Measurements from ENCODE around the gene LRRC61.
A peak's percentile ranks its signal among the peaks of the same experiment; 100 is the strongest.

Gene LRRC61

DNA sequence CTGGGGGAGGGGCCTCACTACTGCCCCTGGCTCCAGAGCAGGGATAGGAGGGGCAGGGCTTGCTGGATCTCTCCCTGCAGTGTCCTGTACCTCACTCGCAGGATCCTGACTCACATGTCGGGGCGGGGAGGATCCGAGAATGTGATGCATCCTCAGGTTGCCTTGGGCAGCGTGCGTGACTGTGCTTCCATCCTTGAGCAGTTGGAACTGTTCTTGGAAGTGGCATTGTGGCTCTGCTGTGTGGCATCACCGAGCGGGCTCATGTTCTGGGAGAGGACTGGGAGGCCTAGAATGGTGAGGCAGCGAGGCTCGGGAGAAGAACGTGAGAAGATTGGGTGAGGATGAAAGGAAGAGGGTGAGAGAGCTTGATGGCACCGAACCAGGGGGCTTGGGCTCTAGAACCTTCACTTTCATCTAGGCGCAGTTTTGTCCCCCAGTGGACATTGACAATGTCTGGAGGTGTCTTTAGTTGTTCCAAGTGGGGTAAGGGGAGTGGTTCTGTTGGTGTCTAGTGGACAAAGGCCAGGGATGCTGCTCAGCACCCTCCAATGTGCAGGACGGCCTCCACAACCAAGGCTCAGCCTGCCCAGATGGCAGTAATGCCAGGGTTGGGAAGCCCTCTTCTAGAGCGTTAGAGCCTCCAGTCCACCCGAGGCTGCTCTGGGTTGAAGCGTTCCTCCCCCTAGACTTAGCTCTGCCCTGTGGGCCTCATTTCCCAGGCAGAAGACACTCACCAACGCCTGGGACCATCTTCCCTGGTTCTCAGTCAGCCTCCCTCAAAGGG is 9.9 kb downstream of the LRRC61 start:
- no peak for DNase-seq

GRCh38 chr7:150333659-150334058 is 10.5 kb downstream of the LRRC61 start:
- no peak for DNase-seq

DNA sequence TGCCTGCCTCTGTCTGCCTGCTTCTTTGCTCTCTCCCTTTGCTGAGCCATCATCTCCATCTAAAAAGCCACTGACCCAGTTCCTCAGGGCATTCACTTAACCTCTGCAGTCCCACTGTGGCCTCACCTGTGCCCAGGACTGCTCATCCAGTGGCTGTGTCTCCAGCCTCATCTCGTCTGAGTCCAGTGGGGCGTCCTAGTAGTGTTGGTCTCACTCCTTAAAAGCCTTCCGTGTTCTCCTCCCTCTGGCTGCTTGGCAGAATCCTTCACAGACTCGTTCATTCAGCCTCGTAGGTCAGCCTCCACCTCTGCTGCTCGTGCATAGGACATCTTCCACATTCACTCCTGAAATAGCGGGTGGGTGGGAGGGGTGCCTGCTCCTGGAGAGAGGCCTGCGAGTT is 11.0 kb downstream of the LRRC61 start:
- DNase-seq, result no peak

DNA sequence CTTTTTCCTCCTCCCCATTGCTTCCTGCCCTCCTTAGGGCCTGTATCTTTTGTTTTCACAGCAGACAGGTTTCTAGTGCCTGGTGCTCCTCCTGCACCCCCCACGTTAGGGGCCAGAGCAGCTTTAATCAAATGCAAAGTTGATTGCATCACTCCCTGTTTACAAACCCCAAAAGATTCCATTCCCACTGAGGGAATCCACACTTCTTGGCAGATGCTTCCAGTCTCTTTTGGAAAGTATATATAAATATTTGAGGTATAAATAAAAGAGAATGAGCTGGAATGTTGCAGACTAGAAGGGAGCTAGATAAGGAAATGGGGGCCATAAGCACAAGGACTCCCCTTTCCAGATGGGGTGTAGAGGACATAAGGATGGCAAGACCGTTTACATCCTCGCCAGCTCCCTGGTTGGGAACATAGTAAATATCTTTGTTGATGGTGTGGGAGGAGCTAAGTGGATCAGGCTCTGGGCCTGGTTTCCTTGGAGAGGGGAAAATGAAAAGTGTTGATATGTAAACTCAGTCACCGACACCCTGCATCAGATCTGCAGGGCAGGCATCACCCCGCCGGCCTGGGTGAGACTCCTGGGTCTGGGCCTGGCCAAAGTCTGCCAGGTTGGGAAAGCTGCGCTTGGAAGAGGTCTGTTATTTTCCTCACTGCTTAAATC is 12.1 kb downstream of the LRRC61 start:
- DNase-seq, result no peak

- no peak for DNase-seq
Measured at GRCh38 chr7:150335774-150336112, 12.6 kb downstream of the LRRC61 start.

GRCh38 chr7:150336746-150337145 is 13.6 kb downstream of the LRRC61 start:
- DNase-seq, result no peak

GRCh38 chr7:150337179-150337578 is 14.0 kb downstream of the LRRC61 start:
- DNase-seq, result no peak

DNA sequence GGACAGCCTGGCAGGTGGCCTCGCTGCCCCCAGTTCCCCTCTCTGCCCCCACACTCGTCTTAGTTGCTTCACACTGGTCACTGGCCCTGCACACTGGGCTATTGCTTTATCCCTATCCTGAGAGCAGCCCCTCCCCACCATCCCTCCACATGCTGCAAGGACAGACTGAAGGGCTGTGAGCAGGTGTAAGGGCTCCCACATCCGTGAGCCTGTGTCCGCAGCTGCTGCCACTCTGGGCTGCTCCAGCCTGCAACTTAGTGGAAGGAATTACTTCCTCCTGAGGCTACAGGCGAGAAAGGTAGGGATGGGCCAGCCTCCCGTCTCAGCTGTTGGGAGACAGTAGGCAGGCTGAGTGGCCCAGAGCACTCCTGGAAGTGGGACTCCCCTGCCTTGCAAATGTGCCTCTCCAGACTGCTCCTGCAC is 14.5 kb downstream of the LRRC61 start:
- no peak for DNase-seq

- DNase-seq, result no peak
Measured at GRCh38 chr7:150338166-150338829, 15.1 kb downstream of the LRRC61 start.

DNA sequence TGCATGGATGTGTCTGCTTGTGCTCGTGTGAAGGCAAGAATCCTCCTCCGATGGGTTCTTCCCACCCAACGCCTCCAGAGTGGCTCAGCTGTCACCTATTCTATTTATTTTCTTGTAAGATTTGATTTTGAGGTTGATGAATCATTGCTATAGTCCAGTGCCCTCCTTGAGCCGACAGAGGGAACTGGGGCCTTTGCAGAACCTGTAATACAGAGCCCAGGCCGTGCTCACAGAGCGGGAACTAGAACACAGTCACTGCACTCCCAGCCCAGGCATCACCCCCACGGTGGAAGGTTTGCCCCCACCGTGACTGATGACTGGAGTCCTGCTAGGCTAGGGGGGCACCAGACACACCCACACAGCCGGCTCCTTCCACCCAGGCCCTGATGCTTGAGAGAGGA is 16.3 kb downstream of the LRRC61 start:
- DNase-seq, result no peak

- DNase-seq, result no peak
Measured at GRCh38 chr7:150340024-150340749, 17.0 kb downstream of the LRRC61 start.

DNA sequence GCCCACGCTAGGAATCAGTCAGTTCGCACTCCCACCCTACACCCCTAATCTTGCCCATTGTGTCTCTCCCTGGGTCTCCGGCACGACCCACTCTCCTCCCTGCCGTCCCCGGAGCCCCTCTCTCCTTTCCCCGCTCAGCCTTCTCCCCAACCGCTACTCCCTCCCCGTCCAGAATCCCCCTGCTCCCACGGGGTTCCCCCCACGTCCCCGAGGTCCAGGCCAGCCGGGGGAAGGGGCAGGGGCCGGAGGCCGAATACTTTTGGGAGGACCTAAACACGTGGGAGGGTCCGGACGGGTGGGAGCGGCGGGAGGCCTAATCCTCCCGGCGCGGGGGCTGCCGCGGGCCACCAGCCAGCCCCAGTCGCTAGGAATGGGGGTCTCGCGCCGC is 17.7 kb downstream of the LRRC61 start:
- no peak for DNase-seq

DNA sequence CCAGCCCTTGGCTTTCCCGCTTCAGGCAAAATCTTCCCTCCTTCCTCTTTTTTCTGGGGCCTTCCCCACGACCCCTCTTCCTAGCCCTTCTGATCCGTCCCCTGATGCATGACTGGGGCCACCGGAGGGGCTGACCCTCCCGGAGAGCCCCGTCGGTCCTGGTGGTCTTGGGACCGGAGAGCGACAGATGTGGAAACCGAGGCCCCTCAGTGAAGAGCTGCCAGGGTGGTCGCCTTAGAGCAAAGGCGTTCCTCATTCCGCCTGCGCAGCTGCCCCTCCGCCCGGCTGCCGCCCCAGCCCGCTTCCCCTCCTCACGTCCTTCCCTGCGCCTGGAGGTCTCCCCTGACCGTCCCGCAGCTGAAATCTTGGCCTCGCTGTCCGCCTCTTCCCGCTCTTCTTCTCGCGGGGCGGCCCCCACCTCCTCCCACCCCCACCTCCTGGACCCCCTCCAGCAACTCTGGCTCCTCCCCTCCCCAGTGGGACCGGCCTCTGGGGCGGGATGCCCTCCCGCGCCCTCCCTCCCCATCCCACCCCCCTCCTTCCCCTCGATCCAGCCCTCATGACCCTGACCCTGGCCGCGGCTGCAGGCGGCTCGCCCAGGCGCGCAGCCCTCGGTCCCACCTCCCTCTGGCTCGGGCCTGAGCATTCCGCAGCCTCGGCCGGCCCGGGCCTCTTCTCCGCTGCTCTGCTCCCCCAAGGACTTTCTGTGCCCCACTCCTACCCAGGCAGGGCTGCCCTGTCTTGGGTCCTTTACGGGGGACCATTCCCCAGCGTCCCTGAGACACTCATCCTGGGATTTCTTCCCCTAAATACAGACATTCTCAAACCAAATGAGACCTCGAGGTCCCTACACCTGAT is 18.3 kb downstream of the LRRC61 start, which contains the start of gene RARRES2:
Gene RARRES2, minus strand, starts transcription at position 367 of the 858 bp plus-strand sequence. CDS start 1,020 bp downstream, outside the sequence.
- DNase-seq, result no peak

DNA sequence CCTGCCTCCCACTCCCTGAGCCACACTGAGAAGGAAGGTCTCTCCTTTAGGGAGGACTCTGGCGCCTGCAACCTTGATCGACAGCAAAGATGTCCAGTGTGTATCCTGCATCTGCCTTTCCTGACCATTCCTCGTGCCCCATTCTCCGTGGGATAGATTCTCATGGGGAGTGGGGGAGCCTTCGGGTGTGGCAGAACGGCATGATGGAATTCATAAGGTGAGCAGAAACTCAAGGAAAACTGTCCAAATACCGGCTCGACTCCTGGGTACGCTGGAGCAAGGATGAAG is 18.9 kb downstream of the LRRC61 start:
- no peak for DNase-seq

DNA sequence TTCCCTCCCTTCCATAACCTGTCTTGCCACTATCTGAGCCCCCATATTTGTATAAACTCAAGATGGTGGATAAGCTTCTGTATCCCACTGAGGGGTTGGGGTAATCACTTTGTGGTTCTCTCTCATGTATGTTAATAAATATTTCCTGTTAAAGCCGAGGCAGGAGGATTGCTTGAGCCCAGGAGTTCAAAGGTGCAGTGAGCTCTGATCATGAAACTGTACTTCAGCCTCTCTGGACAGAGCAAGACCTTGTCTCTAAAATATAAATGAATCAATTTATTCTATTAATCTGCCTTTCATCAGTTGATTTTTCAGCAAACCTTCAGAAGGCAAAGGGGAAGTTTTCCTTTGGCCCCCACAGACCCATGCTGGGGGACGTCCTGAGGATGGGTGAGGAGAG is 20.1 kb downstream of the LRRC61 start:
- no peak for DNase-seq

- no peak for DNase-seq
Measured at GRCh38 chr7:150344299-150344698, 21.1 kb downstream of the LRRC61 start.

DNA sequence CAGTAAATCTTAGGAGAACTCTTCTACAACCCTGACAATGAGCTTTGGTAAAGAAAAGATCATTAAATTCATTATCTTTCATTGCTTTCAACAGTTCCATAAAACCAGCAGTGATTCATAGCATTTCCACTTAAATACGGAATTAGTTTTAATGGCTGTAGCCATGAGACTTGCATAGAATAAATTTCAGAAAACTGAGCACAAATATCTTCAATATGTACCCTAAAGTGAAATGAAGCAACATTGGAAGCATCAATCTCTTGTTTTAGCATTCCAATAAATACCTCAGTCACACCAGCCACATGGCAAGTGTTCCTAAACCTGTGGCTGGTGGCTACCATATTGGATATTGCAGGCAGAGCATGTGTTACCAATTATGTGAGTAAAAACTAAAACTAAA is 21.9 kb downstream of the LRRC61 start:
- DNase-seq, result no peak

DNA sequence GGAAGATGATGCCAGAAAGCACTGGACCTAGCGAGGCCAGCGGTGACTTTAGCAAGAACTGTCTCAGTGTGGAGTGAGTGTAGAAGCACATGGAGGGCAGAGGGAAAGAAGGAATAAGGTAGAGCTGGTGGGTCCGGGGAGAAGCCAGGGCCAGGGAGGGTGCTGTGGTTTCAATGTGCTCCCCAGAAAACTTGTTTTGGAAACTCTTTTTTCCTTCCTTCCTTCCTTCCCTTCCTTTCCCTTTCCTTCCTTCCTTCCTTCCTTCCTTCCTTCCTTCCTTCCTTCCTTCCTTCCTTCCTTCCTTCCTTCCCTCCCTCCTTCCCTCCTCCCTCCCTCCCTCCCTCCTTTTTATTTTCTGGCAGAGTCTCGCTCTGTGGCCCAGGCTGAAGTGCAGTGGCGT is 23.8 kb downstream of the LRRC61 start:
- no peak for DNase-seq

DNA sequence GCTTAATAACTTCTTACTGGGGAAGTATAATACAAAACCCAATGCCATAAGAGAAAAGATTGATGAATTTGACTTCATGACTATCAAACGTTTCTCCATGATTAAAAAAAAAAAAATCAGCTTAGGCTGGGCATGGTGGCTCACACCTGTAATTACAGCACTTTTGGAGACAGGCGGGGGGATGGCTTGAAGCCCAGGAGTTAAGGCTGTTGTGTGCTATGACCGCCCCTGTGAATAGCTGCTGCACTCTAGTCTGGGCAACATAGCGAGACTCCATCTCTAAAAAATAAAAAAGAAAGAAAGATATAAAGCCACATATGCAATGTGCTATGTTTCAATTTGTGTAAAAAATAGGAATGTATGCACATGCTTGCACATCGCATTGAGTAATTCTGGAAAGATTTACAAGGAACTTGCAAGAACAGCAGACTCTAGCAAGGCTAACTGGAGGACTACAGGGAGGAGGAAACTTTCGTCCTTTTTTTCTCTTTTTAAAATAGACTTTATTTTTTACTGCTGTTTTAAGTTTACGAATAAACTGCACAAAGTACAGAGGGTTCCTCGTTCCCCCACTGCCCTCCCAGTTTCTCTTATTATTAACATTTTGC is 28.5 kb downstream of the LRRC61 start:
- no peak for DNase-seq

GRCh38 chr7:150355666-150356059 is 32.5 kb downstream of the LRRC61 start:
- no peak for DNase-seq

DNA sequence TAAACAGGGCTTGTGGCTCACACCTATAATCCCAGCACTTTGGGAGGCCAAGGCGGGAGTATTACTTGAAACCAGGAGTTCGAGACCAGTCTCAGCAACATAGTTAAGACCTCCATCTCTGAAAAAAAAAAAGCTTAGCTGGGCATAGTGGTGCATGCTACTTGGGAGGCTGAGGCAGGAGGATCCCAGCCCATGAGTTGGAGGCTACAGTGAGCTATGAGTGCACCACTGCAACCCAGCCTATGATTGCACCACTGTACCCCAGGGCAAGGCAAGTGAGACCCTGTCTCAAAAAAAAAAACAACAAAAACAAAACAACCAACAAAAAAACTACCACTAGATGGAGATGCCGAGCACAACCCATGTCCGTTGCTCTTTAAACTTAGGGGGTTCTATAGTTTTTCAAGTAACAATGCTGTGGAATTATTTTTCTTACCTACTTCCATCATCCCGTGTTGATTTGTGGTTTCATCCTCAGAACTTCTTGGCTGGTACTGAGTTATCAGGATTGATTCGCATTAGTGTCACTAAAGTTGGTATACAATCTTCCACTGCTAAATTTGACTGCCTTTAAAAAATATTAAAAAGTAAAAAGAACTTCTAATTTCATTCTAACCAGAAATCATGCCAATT is 33.2 kb downstream of the LRRC61 start:
- DNase-seq, result no peak

- peak; percentile 48 for DNase-seq
Measured at GRCh38 chr7:150357270-150357669, 34.1 kb downstream of the LRRC61 start.
